ENCODE data around the gene ZNF70.
A peak's percentile ranks its signal among the peaks of the same experiment; 100 is the strongest.

ZNF70 gene

GRCh38 chr22:23763579-23763945 is 12.7 kb upstream of the ZNF70 start:
- no peaks in the 10 kb centered on the region for H3F3A ChIP-seq (ENCODE audit: control insufficient read depth, insufficient read depth)
- peaks cover 44% of the 10 kb centered on the region for H3K36me3 ChIP-seq (ENCODE audit: control insufficient read depth, low read length)
- peaks cover 49% of the 10 kb centered on the region for H3K4me1 ChIP-seq (ENCODE audit: control insufficient read depth, low read length)
- no peaks in the 10 kb centered on the region for H3K9me2 ChIP-seq (replicated peaks; ENCODE audit: control insufficient read depth, low read length)
- peak overlapping the region; percentile 66 for H3K4me3 ChIP-seq (ENCODE audit: low read length)
- H3K27ac ChIP-seq (ENCODE audit: low read depth, low read length), result peak overlapping the region; percentile 59
- H3K9me3 ChIP-seq (ENCODE audit: control insufficient read depth, insufficient read depth, low read length), result no peaks in the 10 kb centered on the region
- H3K79me2 ChIP-seq (ENCODE audit: control insufficient read depth, low read length), result peaks cover 46% of the 10 kb centered on the region
- H3K27me3 ChIP-seq (ENCODE audit: control insufficient read depth, low read length), result no peaks in the 10 kb centered on the region
- peak overlapping the region; percentile 92 for H3K4me2 ChIP-seq (ENCODE audit: low read length)
- H4K20me1 ChIP-seq (ENCODE audit: control insufficient read depth, insufficient read depth, low read depth, low read length), result peaks cover 6% of the 10 kb centered on the region; the same call in 1 of the 2 replicates
- TF ChIP-seq, protein P1, sequence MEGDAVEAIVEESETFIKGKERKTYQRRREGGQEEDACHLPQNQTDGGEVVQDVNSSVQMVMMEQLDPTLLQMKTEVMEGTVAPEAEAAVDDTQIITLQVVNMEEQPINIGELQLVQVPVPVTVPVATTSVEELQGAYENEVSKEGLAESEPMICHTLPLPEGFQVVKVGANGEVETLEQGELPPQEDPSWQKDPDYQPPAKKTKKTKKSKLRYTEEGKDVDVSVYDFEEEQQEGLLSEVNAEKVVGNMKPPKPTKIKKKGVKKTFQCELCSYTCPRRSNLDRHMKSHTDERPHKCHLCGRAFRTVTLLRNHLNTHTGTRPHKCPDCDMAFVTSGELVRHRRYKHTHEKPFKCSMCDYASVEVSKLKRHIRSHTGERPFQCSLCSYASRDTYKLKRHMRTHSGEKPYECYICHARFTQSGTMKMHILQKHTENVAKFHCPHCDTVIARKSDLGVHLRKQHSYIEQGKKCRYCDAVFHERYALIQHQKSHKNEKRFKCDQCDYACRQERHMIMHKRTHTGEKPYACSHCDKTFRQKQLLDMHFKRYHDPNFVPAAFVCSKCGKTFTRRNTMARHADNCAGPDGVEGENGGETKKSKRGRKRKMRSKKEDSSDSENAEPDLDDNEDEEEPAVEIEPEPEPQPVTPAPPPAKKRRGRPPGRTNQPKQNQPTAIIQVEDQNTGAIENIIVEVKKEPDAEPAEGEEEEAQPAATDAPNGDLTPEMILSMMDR (IDR thresholded peaks at IDR 0.05; ENCODE audit: low read depth, low read length, poor library complexity, severe bottlenecking), result no peak
- TF ChIP-seq EZH2phosphoT487 (IDR thresholded peaks at IDR 0.05; ENCODE audit: borderline replicate concordance, low read length), result no peak

DNA sequence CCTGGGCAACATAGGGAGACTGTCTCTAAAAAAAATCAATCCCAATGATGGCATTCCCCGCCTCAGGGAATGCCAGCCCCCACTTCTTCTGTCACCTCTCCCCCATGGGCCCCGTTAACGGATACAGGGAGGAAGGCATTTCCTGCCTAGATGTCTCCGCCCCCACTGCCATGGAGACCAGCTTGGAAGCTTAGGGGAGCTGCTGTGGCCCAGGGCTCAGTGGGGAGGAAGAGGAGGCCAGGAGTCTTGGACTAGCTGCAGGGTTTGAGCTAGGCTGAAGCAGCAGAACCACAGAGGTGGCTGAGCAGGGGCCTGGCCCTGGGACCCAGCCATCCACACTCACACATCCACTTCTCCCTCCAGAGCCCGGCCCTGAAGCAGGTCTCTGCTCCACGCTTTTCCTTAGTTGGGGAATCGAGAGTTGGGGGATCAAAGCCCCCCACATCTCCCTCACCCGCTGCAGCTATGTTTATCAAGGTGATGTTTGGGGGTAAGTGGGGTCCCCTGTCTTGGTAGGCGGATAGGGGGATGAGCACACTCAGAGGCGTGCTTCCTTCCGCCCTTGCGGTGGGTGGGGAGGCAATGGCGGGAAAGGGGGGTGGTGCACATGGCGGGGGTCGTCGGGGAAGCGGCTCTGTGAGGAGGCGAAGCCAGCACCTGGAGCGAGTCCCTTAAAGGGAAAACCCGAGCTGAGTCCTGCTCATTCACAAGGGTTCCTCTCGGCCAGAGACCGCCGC is 12.1 kb upstream of the ZNF70 start, which contains the start of gene C22orf15:
C22orf15 (plus strand) TSS at position 149 of the 737 bp plus-strand sequence; CDS start at position 466, 317 bp downstream.
- TF ChIP-seq, protein P1 (IDR thresholded peaks at IDR 0.05; ENCODE audit: low read depth, low read length, poor library complexity, severe bottlenecking), result no peak
- no peak for TF ChIP-seq EZH2phosphoT487 (IDR thresholded peaks at IDR 0.05; ENCODE audit: borderline replicate concordance, low read length)
- H3K27ac ChIP-seq (ENCODE audit: low read depth, low read length), result peak within 1 kb of the TSS; percentile 59
- H3K36me3 ChIP-seq (ENCODE audit: control insufficient read depth, low read length), result peaks cover 44% of the 10 kb centered on the region
- peaks cover 3% of the 10 kb centered on the region; the same call in 1 of the 2 replicates for H3F3A ChIP-seq (ENCODE audit: control insufficient read depth, insufficient read depth)
- peaks cover 46% of the 10 kb centered on the region for H3K4me1 ChIP-seq (ENCODE audit: control insufficient read depth, low read length)
- peak within 1 kb of the TSS; percentile 92 for H3K4me2 ChIP-seq (ENCODE audit: low read length)
- H3K4me3 ChIP-seq (ENCODE audit: low read length), result peak within 1 kb of the TSS; percentile 66
- no peaks in the 10 kb centered on the region for H3K27me3 ChIP-seq (ENCODE audit: control insufficient read depth, low read length)
- peaks cover 6% of the 10 kb centered on the region; the same call in 1 of the 2 replicates for H4K20me1 ChIP-seq (ENCODE audit: control insufficient read depth, insufficient read depth, low read depth, low read length)
- H3K9me3 ChIP-seq (ENCODE audit: control insufficient read depth, insufficient read depth, low read length), result no peaks in the 10 kb centered on the region
- peaks cover 43% of the 10 kb centered on the region for H3K79me2 ChIP-seq (ENCODE audit: control insufficient read depth, low read length)
- no peaks in the 10 kb centered on the region for H3K9me2 ChIP-seq (replicated peaks; ENCODE audit: control insufficient read depth, low read length)

GRCh38 chr22:23760056-23760455 is 9.1 kb upstream of the ZNF70 start:
- Histone ChIP-seq H4K20me1 (ENCODE audit: control insufficient read depth, insufficient read depth, low read depth, low read length) (peaks cover 6% of the 10 kb centered on the region; the same call in 1 of the 2 replicates), H3K4me2 (ENCODE audit: low read length) (no peak overlapping the region), H3K79me2 (ENCODE audit: control insufficient read depth, low read length) (peaks cover 14% of the 10 kb centered on the region), H3K9me3 (ENCODE audit: control insufficient read depth, insufficient read depth, low read length) (no peaks in the 10 kb centered on the region), H3K36me3 (ENCODE audit: control insufficient read depth, low read length) (peaks cover 23% of the 10 kb centered on the region), H3F3A (ENCODE audit: control insufficient read depth, insufficient read depth) (peaks cover 13% of the 10 kb centered on the region), H3K27me3 (ENCODE audit: control insufficient read depth, low read length) (no peaks in the 10 kb centered on the region), H3K4me1 (ENCODE audit: control insufficient read depth, low read length) (peaks cover 49% of the 10 kb centered on the region), H3K4me3 (ENCODE audit: low read length) (no peak overlapping the region), H3K27ac (ENCODE audit: low read depth, low read length) (no peak overlapping the region), H3K9me2 (replicated peaks; ENCODE audit: control insufficient read depth, low read length) (no peaks in the 10 kb centered on the region)
- TF ChIP-seq, protein P1 (IDR thresholded peaks at IDR 0.05; ENCODE audit: low read depth, low read length, poor library complexity, severe bottlenecking), result no peak
- no peak for TF ChIP-seq EZH2phosphoT487 (IDR thresholded peaks at IDR 0.05; ENCODE audit: borderline replicate concordance, low read length)
